ENCODE measurements around the gene SARNP.

SARNP gene

GRCh38 chr12:55741931-55742680 lies 75.4 kb downstream of the SARNP start:
- no peak for DNase-seq

- no peak for DNase-seq
Measured at GRCh38 chr12:55739025-55739378, 78.5 kb downstream of the SARNP start.

GRCh38 chr12:55738123-55739024 lies 79.2 kb downstream of the SARNP start:
- peak in 4 of 5 donors; percentile 47 to 85 (median 74) for DNase-seq

- no peak for DNase-seq
Measured at GRCh38 chr12:55737581-55738122, 79.9 kb downstream of the SARNP start.

GRCh38 chr12:55736780-55737580 lies 80.5 kb downstream of the SARNP start:
- peak in 1 of 5 donors; percentile 66 for DNase-seq

GRCh38 chr12:55736076-55736475 lies 81.4 kb downstream of the SARNP start:
- DNase-seq, result no peak

- no peak for DNase-seq
Measured at GRCh38 chr12:55734595-55734994, 82.9 kb downstream of the SARNP start.

- no peak for DNase-seq
Measured at GRCh38 chr12:55733858-55734257, 83.7 kb downstream of the SARNP start.

GRCh38 chr12:55733021-55733555 lies 84.4 kb downstream of the SARNP start:
- DNase-seq, result no peak

GRCh38 chr12:55732288-55732687 lies 85.2 kb downstream of the SARNP start:
- no peak for DNase-seq

- peak in 1 of 5 donors; percentile 47 for DNase-seq
Measured at GRCh38 chr12:55729819-55730818, 87.4 kb downstream of the SARNP start.

GRCh38 chr12:55728939-55729818 lies 88.3 kb downstream of the SARNP start, which contains the start of gene CD63:
Gene CD63 (minus strand): TSS chr12:55729009. CDS start chr12:55728341, 668 bp downstream.
- DNase-seq, result peak in 4 of 5 donors; percentile 30 to 60 (median 54)

GRCh38 chr12:55728186-55728938 lies 89.2 kb downstream of the SARNP start:
- DNase-seq, result no peak

- no peak for DNase-seq
Measured at GRCh38 chr12:55727643-55728185, 89.8 kb downstream of the SARNP start.

GRCh38 chr12:55726971-55727370 lies 90.6 kb downstream of the SARNP start:
- DNase-seq, result no peak

GRCh38 chr12:55725556-55725955 lies 92.0 kb downstream of the SARNP start:
- no peak for DNase-seq

- no peak for DNase-seq
Measured at GRCh38 chr12:55724940-55725309, 92.6 kb downstream of the SARNP start.

GRCh38 chr12:55724226-55724939 lies 93.1 kb downstream of the SARNP start:
- DNase-seq, result peak; percentile 34 to 64 (median 53)

Measured in T-helper 1 cell (primary cell).